GM19468 (cell line): ENCODE data around the gene HDAC11.

Experiments used
- ATAC-seq: cut with Tn5 transposase; IDR thresholded peaks from one replicate; pipeline ENCODE4 v1.9.1; 2021; ENCODE audit warnings: mild to moderate bottlenecking, moderate library complexity, moderate number of reproducible peaks; ENCODE audit not compliant: unreplicated experiment; ENCODE audit errors: extremely low read depth

Gene HDAC11

DNA sequence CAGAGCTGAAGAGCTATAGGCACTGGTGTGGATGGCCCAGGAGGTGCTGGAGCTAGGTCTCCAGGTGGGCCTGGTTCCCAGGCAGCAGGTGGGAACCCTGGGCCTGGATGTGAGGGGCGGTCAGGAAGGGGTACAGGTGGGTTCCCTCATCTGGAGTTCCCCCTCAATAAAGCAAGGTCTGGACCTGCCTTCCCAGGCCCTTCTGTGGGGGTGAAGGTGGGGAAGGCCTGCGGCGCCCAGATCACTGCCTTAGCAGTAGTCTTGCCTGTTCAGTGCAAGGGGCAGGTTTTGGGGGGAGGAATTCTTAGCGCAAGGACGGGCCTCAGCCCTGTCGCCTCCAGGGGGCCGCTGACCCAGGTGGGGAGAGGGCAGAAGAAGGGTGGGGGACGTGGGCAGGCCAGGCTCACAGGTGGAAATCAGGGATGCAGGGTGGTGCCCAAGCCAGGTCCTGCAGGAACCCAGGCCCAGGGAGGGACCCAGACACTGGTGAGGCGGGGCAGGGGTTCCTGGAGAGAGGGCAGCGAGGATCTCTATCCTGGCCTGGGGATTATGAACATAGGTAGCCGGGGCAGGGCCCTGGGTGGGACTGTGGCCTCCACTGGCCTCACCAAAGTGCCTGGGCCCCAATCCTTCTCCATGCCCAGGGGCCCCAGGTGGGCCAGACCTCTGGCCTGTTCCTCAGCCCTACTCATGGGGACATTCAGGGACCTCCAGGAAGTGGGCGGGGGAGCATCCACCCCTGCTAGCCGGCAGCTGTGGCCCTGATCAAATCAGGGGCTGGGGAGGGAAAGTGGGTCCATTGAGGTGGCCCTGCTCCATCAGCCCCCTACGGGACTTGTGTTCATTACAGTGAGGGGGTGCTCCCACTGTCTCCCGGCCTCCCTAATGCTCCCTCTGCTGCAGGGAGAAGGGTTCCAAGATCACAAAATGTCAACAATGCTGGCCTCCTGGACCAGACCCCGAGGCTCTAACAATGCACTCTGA is 25.3 kb downstream of the HDAC11 start:
- ATAC-seq = no peak

DNA sequence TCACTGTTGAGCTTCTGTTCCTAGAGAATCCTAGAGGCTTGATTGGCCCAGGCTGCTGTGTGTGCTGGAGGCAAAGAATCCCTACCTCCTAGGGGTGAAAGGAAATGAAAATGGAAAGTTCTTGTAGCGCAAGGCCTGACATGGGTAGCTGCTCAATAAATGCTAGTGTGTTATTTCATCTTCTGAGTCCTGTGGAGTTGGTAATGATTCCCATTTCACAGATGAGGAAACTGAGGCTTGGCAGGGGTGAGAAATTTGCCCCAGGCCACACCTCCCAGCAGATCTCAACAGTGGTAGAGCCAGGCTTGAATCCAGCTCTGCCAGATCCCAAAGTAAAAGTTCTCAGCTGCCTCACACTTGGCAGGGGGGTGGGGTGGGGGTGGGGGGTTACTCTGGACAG is 26.1 kb downstream of the HDAC11 start:
- ATAC-seq = no peak

DNA sequence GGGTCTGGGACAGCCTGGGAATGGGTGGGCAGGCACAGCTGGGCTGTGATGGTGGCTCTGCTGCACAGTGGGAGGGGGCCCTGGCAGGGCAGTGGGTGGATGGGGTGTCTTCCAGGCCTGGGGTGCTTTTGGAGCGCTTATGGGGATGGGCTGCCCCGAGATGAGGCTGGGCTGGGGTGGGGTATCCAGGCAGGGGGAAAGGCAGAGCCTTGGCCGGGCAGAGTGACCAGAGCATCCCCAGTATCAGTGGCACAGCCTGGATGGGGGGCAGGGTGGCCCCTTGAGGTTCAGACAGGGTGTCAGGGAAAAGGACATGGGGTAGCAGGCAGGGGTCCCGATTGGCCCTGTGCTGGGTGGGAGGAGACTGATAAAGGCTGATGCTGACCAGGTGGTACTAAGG is 26.6 kb downstream of the HDAC11 start:
- no peak for ATAC-seq

DNA sequence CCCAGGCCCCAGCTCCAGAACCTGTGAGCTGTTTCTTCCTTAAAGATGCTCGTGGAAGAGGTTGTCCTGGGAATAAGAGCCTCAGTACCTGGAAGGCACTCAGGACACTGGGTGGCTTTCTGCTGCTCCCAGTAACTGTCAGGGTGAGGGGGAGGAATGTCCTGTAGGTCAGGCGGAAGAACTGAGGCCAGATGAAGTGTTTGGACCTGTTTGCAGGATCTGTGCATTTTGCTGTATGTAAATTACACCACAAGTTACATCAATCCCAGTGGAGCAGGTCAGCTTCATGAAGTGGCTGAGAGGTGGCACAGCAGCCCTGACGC is 27.1 kb downstream of the HDAC11 start:
- no peak for ATAC-seq

DNA sequence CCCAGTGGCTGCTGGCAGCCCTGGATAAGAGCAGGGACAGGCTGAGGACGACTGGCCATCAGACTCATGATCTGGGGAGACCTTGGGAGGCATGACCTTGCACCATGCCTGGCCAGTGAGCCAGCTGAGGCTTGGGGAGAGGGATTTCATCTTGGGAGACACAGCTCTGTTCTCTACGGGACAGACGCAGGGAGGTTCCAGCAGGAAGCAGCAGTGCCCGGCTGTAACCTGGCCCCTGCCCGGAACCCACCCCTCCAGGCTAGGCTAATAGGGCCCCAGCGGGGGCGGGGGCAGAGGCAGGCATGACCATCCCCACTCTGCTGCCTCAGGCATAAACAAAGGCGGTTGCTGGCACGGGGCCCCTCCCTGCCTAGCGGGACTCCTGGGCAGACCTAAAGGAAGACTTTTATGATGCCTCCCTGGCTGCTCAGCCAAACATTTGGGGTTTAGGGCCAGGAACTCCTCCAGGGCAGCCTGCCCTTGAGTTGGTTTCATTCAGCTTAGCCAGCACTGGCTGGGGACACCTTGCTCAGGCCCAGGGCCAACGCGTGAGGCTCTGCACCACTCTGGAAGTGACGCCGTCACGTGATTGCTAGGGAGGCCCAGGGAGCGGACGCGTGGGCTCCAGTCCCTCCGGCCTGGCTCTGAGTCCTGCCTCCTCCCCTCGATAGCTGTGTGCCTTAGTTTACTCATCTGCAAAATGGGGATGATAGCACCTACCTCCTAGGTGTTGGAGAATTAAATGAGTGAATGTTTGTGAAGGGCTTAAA is 27.6 kb downstream of the HDAC11 start:
- ATAC-seq = no peak

DNA sequence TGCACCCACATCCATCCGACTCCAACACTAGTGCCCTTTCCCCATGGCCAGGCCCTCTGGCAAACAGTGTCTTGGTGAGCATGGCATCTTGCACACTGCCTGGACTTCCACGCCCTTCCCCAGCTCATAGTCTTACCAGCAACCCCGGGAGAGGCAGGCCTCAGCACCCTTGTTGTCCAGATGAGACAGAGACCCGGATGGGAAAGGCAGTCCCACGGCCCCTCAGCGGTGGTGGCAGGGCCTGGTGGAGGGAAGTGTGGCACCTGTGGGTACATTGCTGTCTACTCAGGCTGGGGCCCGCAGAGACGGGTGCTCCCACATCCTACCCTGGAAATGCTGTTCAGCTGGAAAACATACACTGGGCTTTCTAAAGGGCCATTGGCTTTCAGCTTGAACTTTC is 28.4 kb downstream of the HDAC11 start:
- no peak for ATAC-seq

DNA sequence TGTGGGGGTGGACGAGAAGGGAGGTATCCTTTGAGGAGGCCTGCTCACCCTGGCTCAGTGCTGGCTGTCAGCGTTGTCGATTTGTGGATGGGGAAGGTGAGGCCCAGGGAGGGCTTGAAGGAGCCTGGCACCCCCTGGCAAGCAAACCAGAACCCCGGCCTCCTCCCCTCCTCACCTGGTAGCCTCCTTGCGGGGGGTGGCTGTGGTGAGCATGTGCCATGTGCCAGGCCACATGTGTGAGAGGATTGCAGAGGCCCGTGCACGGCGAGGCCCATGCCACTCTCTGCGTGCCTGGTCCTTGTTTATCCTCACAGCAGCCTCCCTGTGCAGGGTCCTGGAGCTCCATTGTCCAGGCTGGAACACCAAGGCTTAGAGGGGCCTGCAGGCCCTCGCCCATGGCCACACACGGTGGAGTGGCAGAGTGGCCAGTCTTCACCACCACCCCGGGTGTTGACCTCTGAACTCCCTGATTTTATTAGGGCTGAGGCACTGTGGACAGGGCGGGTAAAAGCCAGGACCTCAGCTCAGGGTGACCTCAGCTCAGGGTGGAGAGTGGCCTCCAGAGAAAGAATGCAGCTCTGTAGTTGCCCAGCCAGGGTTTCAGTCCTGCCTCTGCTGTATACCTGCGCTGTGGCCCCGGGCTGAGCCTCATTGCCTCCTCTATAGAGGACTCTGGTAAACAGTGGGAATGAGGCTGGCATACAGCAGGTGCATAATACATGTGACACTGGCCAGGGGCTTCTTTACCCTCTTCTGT is 29.1 kb downstream of the HDAC11 start:
- ATAC-seq = no peak

DNA sequence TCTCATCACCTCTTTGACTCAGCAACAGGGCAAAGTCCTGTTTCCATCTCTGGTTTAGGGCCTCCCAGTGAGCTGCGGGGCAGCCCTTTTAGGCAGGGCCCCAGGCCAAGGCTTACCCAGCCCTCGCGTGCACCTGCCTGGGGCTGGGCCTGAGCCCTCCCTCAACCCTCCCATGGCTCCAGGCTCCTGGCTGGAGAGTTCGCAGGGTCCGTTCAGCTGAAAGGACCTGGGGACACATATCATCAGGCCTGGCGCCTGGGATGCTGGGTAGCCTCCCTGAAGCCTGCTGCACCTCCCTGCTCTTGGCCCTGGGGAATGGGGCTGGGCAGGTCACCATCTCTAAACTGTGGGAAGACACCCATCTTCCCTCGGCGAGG is 29.7 kb downstream of the HDAC11 start:
- no peak for ATAC-seq

DNA sequence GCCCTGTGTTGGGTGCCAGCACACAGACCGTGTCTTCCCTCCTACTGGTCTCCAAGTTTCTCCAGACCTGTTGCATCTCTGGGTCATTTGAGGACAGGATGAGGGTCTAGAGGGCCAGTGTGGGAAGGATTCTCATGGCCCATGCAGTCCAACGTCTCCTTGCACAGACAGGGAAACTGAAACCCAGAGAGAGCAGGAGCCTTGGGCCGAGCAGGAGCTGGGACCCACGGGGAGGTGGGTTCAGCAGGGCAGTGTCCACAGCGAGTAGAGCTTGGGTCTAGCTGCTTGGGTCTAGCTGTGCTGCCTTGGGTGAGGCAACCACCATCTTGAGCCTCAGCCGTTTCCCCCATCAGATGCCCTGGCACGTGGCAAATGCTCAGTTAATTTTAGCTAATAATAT is 32.3 kb downstream of the HDAC11 start:
- ATAC-seq = no peak

DNA sequence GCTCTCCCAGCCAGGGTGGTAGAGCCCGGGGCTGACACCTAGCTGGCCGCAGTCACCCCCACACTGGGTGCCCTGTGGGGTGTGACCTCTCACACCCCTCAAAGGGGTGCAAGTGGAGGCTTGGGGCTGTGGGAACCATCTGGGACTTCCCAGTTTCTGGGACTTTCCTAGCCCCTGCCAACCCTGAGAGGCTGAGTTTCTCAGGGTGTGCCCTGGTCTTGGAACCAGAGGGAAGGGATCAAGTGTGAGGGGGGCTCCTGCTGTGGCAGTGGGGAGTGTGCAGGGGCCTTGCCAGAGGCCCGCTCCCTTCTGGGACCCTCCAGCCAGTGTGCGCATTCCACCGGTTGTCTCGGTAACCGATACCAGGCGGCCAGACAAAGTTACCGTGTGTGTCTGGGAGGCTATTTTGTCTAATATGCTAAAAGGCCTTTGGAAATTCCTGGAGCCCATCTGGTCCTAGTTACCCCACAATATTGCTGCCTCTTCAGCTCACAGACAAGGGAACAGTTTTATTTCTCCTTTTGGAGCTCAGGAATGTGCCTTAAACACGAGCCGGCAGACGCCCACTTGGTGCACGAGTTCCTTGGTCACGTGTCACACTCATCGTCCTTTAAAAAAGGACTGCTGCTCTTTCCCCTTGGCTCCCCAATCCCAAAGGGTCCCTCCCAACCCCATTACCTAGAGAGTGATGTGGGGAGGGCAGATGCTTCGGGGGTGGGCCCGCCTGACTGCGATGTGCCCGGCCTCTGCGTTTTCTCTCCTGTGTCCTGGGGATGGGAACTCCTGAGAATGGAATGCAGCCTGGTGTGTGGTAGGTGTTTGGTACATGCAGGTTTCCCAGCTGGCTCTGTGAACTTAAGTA is 33.2 kb downstream of the HDAC11 start:
- no peak for ATAC-seq

DNA sequence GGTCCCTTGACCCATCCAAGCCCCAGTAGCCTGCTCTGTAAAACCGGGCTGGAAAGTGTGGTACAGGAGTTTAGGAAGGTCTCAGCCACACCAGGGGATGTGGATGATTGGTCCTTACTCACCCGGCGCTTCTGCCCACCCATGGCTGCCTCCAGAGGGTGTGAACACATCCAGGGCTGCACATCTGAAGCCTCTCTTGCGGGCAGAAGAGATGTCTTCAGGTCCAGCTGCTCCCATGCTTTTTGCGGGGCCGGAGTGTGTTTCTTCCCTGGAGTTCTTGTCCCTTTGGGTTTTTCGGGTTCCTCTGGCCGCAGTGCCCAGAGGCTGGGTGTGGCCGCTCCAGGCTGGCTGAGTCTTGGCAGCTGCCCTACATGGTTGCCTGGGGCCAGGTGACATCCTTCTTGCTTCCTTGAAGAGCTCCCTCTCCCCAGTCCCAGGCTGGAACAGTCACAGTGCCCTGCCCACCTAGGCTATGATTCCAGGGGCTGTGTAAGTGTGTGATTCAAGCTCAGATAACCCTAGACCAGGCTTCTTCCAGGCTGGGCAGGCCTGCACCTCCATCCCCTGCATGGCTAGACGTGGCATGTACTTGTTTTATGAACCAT is 33.9 kb downstream of the HDAC11 start:
- ATAC-seq = no peak

DNA sequence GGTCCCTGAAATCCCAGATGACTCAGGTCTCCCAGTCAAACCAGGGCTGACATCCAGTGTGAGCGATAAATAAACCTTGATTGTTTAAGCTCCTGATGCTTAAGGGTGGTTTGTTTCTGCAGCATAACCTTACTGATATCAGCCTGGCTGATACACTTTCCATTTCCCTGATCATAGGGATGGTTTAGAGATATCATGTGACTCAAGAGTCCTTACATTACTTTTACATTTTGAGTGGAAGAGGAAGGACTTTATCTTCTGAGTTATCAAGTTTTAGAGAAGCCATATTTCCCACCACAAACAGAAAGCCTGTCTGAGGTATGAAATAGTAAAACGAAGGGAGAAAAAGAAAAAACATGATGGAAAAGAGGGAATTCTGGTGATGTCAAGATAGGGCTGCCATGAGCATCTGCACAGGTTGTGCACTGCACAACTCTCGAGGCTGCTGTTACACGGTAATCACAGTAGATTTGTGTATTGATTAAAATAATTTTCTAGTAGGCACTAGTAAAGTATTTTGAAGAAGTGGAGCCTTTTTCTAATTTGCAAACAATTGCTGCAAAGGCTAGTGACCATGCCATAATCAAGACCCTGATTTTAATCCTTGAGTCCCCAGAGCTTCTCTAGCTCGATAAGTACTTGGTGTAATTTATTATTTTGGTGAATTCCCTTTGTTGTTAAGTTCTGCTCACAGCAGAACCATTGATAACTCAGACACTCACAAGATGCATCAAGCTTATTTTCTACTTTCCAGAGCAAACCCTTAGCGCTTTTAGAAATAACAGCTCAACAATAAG is 34.7 kb downstream of the HDAC11 start:
- ATAC-seq = no peak

DNA sequence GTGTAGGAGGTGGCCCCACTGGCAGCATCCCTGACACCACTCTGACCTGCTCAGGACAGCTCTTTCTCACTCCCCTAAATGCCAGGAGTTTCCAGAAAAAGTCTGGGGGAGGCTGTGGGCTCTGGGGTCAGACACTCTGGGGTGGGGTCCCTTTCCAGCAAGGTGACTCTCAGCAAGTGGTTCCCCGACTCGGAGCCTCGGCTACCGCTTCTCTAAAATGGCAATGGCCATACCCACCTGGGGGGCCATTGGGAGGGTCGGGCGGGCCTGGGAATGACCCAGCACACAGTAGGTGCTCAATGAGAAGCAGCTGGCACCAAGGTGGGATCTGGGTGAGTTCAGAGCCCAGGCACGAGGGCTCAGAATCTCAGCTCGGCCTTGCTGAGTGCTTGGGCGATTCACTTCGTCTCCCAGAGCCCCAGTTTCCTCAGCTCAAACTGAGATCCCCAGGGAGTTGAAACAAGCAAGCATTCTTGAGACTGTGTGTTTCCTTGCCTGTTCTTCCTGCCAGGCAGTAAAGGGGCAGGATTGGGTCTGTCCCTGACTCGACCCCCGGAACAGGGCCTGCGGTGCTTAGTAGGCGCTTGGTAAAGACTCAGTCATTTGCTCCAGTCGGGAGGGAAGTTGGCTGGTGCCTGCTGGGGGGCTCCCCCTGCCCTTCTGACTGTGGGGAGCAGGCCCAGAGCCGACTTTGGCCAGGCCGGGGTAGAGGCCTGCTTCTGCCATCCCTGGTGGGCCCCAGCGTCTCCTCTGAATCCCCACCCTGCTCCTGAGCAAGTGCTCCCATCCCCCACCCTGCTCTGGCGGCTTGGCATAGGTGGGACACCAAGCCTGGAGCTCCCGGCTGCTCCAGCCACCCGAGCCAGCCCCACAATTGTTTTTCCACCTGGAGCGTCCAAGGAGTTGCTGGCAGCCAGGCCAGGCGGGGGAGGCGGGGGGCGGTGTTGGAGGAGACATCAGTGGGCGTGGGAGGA is 36.0 kb downstream of the HDAC11 start:
- ATAC-seq = no peak

DNA sequence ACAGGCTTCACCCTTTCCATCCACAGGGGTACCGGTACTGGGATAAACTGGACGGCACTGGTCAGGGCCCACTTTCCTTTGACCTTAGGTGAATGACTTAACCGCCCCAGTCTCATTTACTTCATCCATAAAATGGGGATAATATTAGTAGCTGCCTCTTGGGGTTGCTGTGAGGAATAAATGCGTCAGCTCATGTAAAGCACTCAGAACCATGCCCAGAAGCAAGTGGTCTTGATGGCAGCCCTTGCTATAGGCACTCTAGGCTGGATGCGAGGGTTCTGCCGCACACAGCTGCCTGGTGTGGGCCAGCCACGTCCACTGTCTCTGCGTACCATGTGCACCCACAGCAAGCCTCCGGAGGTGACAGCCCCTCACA is 36.6 kb downstream of the HDAC11 start:
- no peak for ATAC-seq

DNA sequence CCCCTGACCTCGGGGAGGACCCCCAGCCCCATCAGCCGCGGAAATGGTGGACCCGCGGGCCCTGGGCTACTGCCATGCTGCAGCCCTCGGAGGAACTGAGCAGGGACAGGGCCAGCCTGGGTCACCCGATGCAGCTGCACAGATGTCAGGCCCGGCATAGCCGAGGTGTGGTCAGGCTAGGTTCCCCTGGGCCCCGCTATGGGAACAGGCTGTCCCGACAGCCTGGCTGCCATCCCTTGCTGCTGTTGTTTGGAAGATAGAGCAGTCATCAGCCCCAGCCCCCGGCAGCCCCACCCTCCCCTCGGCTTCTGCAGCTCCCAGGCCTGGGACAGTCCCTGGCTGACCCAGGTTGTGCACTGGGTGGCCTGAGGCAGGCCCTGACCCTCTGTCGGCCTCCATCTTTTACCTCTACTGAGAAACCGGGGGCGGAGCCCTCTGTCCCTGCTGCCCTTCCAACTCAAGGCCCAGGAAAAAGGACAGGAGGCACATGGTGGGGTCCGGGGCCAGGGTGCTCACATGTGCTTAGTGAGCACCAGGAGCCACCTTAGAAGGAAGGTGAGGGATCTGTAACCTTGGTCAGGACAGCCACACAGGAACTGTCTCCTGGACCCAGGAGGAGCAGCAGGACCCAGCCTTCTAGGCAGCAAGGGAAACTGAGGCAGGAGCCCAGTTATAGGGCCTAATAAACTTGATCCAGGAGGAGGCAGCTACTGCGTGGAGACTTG is 37.3 kb downstream of the HDAC11 start:
- ATAC-seq = no peak

DNA sequence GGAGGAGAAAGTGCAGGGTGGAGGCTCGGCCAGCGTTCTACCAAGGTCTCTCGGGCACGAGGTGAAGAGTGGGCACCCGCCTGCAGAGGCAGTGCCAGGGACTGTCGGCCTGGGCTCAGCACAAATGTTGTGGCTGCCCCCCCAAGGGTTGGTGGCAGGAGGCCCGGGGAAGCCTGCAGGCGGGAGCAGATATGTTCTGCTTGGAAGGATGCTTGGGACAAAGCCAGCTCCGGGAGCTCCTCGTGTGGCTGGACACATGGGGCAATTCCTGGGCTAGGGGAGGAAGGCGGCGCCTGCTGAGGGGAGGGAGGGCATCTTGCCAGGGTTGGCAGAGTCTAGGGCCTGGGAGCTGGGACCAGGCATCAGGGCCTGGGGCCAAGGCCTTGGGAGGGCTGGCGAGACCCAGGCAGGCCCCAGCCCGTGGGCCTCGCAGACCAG is 38.4 kb downstream of the HDAC11 start:
- ATAC-seq = no peak
